MM.1S (cell line): ENCODE results near the gene ZBTB24.

Source experiments
- CTCF ChIP-seq: fragments of 300-600 bp; sonication (generic); IDR thresholded peaks from 2 replicates; pipeline ENCODE4 v1.5.1; 2016; ENCODE audit warnings: antibody characterized with exemption, low read length, mixed read lengths
- EZH2 ChIP-seq: fragments of 300-600 bp; sonication (generic); optimal IDR thresholded peaks from 2 replicates; pipeline ENCODE3; 2017; ENCODE audit warnings: low read depth, mild to moderate bottlenecking, antibody characterized with exemption, low read length, mixed read lengths

GRCh38 chr6:109473120-109473519, 9.9 kb downstream of the ZBTB24 start:
- TF ChIP-seq CTCF (no peak), EZH2 (no peak)
